SK-N-SH (cell line): Measurements from ENCODE around the gene SRRT. TPM values are rescaled to one million over a fixed set of nuclear protein-coding genes. Genes with fewer than 3 reads are reported as not detected.
A peak's percentile ranks its signal among the peaks of the same experiment; 100 is the strongest.

Experiments
- CTCF ChIA-PET: fragments of 300-600, 350-600 bp; formaldehyde crosslinking; extraction: SDS; loops from one replicate; lab custom pipeline; 2021; lab: Yijun Ruan, JAX
- POLR2A ChIA-PET: fragments of 350-600 bp; sonication (Branson Sonifier 250); formaldehyde crosslinking; extraction: SDS; loops from one replicate; lab custom pipeline; 2020; ENCODE audit warnings: antibody characterized with exemption, inconsistent platforms; lab: Yijun Ruan, JAX
- DNase-seq: peaks from one replicate; pipeline ENCODE4 v3.0.0; 2012
- H2AFZ ChIP-seq: fragments of 200-600 bp; sonication (generic); 2 replicates; pipeline ENCODE4 v1.8.1; 2016; ENCODE audit warnings: antibody characterized with exemption, mild to moderate bottlenecking, low read depth
- H3F3A ChIP-seq: fragments of 200-600 bp; sonication (generic); replicated peaks from 2 replicates; pipeline ENCODE3; 2016; ENCODE audit warnings: antibody characterized with exemption, mild to moderate bottlenecking; ENCODE audit not compliant: insufficient read depth
- H3K27ac ChIP-seq, 2 experiments: fragments of 200-500 bp in 1 of 2; fragments of 200-600 bp in 1 of 2; sonication (Bioruptor generic) in 1 of 2; sonication (generic), shearing (Covaris generic) in 1 of 2; 2 replicates each; pipeline versions ENCODE4 v1.5.1 to v1.6.1; 2014 to 2016; ENCODE audit warnings: low read depth in 2 of 2, inconsistent platforms in 1 of 2, low read length in 1 of 2, mild to moderate bottlenecking in 1 of 2, mixed read lengths in 1 of 2
- H3K27me3 ChIP-seq: fragments of 200-600 bp; sonication (generic), shearing (Covaris generic); 2 replicates; pipeline ENCODE4 v1.6.1; 2016; ENCODE audit warnings: mixed run types; ENCODE audit not compliant: insufficient read depth
- H3K36me3 ChIP-seq, 2 experiments: fragments of 200-500 bp in 1 of 2; fragments of 200-600 bp in 1 of 2; sonication (Bioruptor generic) in 1 of 2; sonication (generic) in 1 of 2; replicated peaks in 1 of 2; 2 replicates each; pipeline versions ENCODE3 to v1.5.1; 2014 to 2016; ENCODE audit warnings: low read length in 1 of 2, mild to moderate bottlenecking in 1 of 2; ENCODE audit not compliant: insufficient read depth in 2 of 2, control insufficient read depth in 1 of 2
- H3K4me1 ChIP-seq, 2 experiments: fragments of 200-500 bp in 1 of 2; fragments of 200-600 bp in 1 of 2; sonication (Bioruptor generic) in 1 of 2; sonication (generic), shearing (Covaris generic) in 1 of 2; 2 replicates each; pipeline versions ENCODE4 v1.5.1 to v1.6.1; 2014 to 2016; ENCODE audit warnings: low read depth in 1 of 2, low read length in 1 of 2, mixed run types in 1 of 2; ENCODE audit not compliant: insufficient read depth in 2 of 2, control insufficient read depth in 1 of 2
- H3K4me2 ChIP-seq: fragments of 200-600 bp; sonication (generic), shearing (Covaris generic); 2 replicates; pipeline ENCODE4 v1.6.1; 2017; ENCODE audit warnings: mixed run types
- H3K4me3 ChIP-seq, 2 experiments: fragments of 200-500 bp in 1 of 2; fragments of 200-600 bp in 1 of 2; sonication (Bioruptor generic) in 1 of 2; sonication (generic), shearing (Covaris generic) in 1 of 2; 2 replicates each; pipeline versions ENCODE4 v1.5.1 to v1.8.1; 2014 to 2016; ENCODE audit warnings: low read depth in 2 of 2, inconsistent platforms in 1 of 2, low read length in 1 of 2, mild to moderate bottlenecking in 1 of 2, mixed read lengths in 1 of 2, moderate library complexity in 1 of 2
- H3K79me2 ChIP-seq: fragments of 200-600 bp; sonication (generic); 2 replicates; pipeline ENCODE4 v1.8.1; 2017; ENCODE audit warnings: mild to moderate bottlenecking; ENCODE audit not compliant: insufficient read depth
- H3K9ac ChIP-seq: fragments of 200-600 bp; sonication (generic); 2 replicates; pipeline ENCODE4 v1.6.1; 2017; ENCODE audit warnings: mixed run types
- H3K9me2 ChIP-seq: fragments of 200-600 bp; sonication (generic); 2 replicates; pipeline ENCODE4 v1.6.1; 2017; ENCODE audit warnings: mixed run types
- H3K9me3 ChIP-seq: fragments of 200-600 bp; sonication (generic); 2 replicates; pipeline ENCODE4 v1.6.1; 2017; ENCODE audit warnings: mixed run types, mild to moderate bottlenecking, moderate library complexity
- H4K20me1 ChIP-seq: fragments of 200-600 bp; sonication (generic); 2 replicates; pipeline ENCODE4 v1.6.1; 2017; ENCODE audit warnings: mild to moderate bottlenecking, mixed run types; ENCODE audit not compliant: insufficient read depth
- EP300 ChIP-seq, 2 experiments: IDR thresholded peaks; 2 replicates each; pipeline versions ENCODE4 v1.4.0 to v1.6.1; 2012; ENCODE audit warnings: borderline replicate concordance in 1 of 2, low read depth in 1 of 2, low read length in 1 of 2
- EZH2phosphoT487 ChIP-seq: fragments of 200-600 bp; sonication (generic); IDR thresholded peaks from 2 replicates; pipeline ENCODE4 v1.6.1; 2017; ENCODE audit warnings: low read depth, mixed run types, mild to moderate bottlenecking, antibody characterized with exemption, moderate library complexity, borderline replicate concordance
- GABPA ChIP-seq: IDR thresholded peaks from 2 replicates; pipeline ENCODE4 v1.4.0; 2012; ENCODE audit warnings: low read depth, mild to moderate bottlenecking
- JUND ChIP-seq: IDR thresholded peaks from 2 replicates; pipeline ENCODE4 v1.4.0; 2012
- MXI1 ChIP-seq: IDR thresholded peaks from 2 replicates; pipeline ENCODE4 v1.6.1; 2012; ENCODE audit warnings: mild to moderate bottlenecking, low read depth, low read length, improper control_type of control experiment
- NRF1 ChIP-seq: IDR thresholded peaks from 2 replicates; pipeline ENCODE4 v1.6.1; 2012; ENCODE audit warnings: low read depth, mild to moderate bottlenecking, low read length
- RAD21 ChIP-seq: IDR thresholded peaks from 2 replicates; pipeline ENCODE4 v1.6.1; 2012; ENCODE audit warnings: mild to moderate bottlenecking, low read length
- RFX5 ChIP-seq: IDR thresholded peaks from 2 replicates; pipeline ENCODE4 v1.6.1; 2012; ENCODE audit warnings: mild to moderate bottlenecking, improper control_type of control experiment, low read length
- RXRA ChIP-seq: IDR thresholded peaks from 2 replicates; pipeline ENCODE4 v1.4.0; 2012; ENCODE audit warnings: low read depth, mild to moderate bottlenecking, borderline replicate concordance
- SMC3 ChIP-seq: IDR thresholded peaks from 2 replicates; pipeline ENCODE4 v1.6.1; 2012; ENCODE audit warnings: low read depth, low read length, improper control_type of control experiment
- USF1 ChIP-seq: IDR thresholded peaks from 2 replicates; pipeline ENCODE4 v1.4.0; 2012; ENCODE audit warnings: low read depth, borderline replicate concordance
- WGBS: methylation state at CpG from one replicate; pipeline ENCODE4 v1.1.6; 2017; ENCODE audit warnings: low lambda C conversion rate; 5-methylcytosine and 5-hydroxymethylcytosine counted together
- polyA plus RNA-seq, 3 experiments: library from polyadenylated mRNA; depleted of rRNA; stranded (reverse); fragments of >200 nt; gene quantifications; 2 replicates each; pipeline ENCODE4 v1.2.3, GENCODE V29; 2012
- TF ChIP-seq, protein P1 (sequence below): fragments of 200-600 bp; sonication (generic); IDR thresholded peaks from 2 replicates; pipeline ENCODE4 v1.6.1; 2017; ENCODE audit warnings: antibody characterized with exemption, mild to moderate bottlenecking, moderate library complexity

The SRRT gene
- polyA plus RNA-seq, 1 of the 3 experiments (the other 2 are of a cell fraction): 92.7 TPM

GRCh38 chr7:100895701-100895955, 20.7 kb downstream of the SRRT start, which contains the start of gene ACHE (continued):
- TF ChIP-seq USF1 (no peak), NRF1 (no peak), EP300 (IDR thresholded peaks at IDR 0.05; ENCODE audit: borderline replicate concordance in 1 of 2, low read depth in 1 of 2, low read length in 1 of 2) (no peak), GABPA (no peak)
- TF ChIP-seq, protein P1, sequence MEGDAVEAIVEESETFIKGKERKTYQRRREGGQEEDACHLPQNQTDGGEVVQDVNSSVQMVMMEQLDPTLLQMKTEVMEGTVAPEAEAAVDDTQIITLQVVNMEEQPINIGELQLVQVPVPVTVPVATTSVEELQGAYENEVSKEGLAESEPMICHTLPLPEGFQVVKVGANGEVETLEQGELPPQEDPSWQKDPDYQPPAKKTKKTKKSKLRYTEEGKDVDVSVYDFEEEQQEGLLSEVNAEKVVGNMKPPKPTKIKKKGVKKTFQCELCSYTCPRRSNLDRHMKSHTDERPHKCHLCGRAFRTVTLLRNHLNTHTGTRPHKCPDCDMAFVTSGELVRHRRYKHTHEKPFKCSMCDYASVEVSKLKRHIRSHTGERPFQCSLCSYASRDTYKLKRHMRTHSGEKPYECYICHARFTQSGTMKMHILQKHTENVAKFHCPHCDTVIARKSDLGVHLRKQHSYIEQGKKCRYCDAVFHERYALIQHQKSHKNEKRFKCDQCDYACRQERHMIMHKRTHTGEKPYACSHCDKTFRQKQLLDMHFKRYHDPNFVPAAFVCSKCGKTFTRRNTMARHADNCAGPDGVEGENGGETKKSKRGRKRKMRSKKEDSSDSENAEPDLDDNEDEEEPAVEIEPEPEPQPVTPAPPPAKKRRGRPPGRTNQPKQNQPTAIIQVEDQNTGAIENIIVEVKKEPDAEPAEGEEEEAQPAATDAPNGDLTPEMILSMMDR: no peak

- no peaks in the 10 kb centered on the region for H3K79me2 ChIP-seq
- peaks cover 3% of the 10 kb centered on the region for H3F3A ChIP-seq
- ChIA-PET CTCF (interaction anchor here (0.6 to 10.3 kb wide), 30 partner anchors 7 to 452 kb away, joined by 3 to 122 read pairs (median 9); partner anchors contain the start of genes SLC12A9 and SRRT), POLR2A (no interaction called here)
- H4K20me1 ChIP-seq: no peaks in the 10 kb centered on the region
- peak; percentile 86; the same call in 1 of the 2 replicates for TF ChIP-seq EZH2phosphoT487
- no peak for TF ChIP-seq RFX5
- no peak overlapping the region; a peak in 1 of 4 replicates for H3K27ac ChIP-seq
- no peaks in the 10 kb centered on the region for H3K9me3 ChIP-seq
- H2AFZ ChIP-seq: no peak overlapping the region
- H3K36me3 ChIP-seq: no peaks in the 10 kb centered on the region
- peak overlapping the region; percentile 72; the same call in 1 of the 2 replicates for H3K4me2 ChIP-seq
- H3K9me2 ChIP-seq: no peaks in the 10 kb centered on the region
- peaks cover 7 to 10% of the 10 kb centered on the region in 2 experiments; a peak in 2 of 4 replicates for H3K4me1 ChIP-seq
- peak; percentile 84 for DNase-seq
- WGBS: 6% methylated on average over 29 of the region's 54 CpGs
- peaks cover 46% of the 10 kb centered on the region for H3K27me3 ChIP-seq
- H3K9ac ChIP-seq: no peak overlapping the region
- H3K4me3 ChIP-seq: peak overlapping the region in 1 of 2 experiments; percentile 39; a peak in 2 of 4 replicates
These were observed 21.2 kb downstream of the SRRT start for GRCh38 chr7:100895956-100896731.

GRCh38 chr7:100896732-100897608, 22.1 kb downstream of the SRRT start:
- Histone ChIP-seq H3K4me2 (peak overlapping the region; percentile 72; the same call in 1 of the 2 replicates), H2AFZ (no peak overlapping the region), H3K4me3 (peak overlapping the region; percentile 39 to 61; a peak in 3 of 4 replicates), H3K27me3 (peaks cover 54% of the 10 kb centered on the region), H3K36me3 (no peaks in the 10 kb centered on the region), H3K9me3 (no peaks in the 10 kb centered on the region), H3K9ac (no peak overlapping the region), H3K4me1 (peaks cover 7 to 9% of the 10 kb centered on the region in 2 experiments; a peak in 2 of 4 replicates), H3F3A (no peaks in the 10 kb centered on the region), H4K20me1 (no peaks in the 10 kb centered on the region)
- DNase-seq: peak; percentile 87
- 3% methylated on average over 21 of the region's 95 CpGs for WGBS
- POLR2A ChIA-PET: no interaction called here
- CTCF ChIA-PET: interaction anchor here (0.6 to 10.3 kb wide), 15 partner anchors 8 to 451 kb away, joined by 3 to 122 read pairs (median 5); no protein-coding TSS in a partner anchor
- TF ChIP-seq RXRA: no peak
- TF ChIP-seq, protein P1: peak; percentile 95
- TF ChIP-seq MXI1: peak; percentile 22; the same call in 1 of the 2 replicates
- no peak for TF ChIP-seq JUND
- peak; percentile 60 for TF ChIP-seq RAD21
- peak; percentile 91 for TF ChIP-seq SMC3
- TF ChIP-seq NRF1: peak; percentile 4; the same call in 1 of the 2 replicates
- TF ChIP-seq, all 33 proteins: peak for 5
- no peaks in the 10 kb centered on the region for H3K79me2 ChIP-seq
- H3K9me2 ChIP-seq: no peaks in the 10 kb centered on the region
- no peak overlapping the region for H3K27ac ChIP-seq
